ENCODE results near the gene TTLL11.

DNA sequence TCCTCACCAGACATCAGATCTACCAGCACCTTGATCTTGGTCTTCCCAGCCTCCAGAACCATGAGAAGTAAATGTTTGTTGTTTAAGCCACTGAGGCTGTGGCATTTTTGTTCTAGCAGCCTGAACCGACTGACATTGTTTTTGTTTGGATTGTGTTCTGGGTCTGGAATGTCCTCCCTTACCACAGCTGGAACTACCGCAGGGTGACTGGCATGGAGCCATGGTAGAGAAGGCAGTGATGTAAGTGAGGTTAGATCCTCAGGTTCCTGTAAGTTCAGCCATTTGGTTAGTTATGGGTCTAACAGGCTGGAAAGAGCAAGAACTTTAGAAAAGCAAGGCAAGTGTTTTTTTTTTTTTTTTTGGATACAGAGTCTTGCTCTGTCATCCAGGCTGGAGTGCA, 232.4 kb downstream of the TTLL11 start:
- TF ChIP-seq, protein P1, sequence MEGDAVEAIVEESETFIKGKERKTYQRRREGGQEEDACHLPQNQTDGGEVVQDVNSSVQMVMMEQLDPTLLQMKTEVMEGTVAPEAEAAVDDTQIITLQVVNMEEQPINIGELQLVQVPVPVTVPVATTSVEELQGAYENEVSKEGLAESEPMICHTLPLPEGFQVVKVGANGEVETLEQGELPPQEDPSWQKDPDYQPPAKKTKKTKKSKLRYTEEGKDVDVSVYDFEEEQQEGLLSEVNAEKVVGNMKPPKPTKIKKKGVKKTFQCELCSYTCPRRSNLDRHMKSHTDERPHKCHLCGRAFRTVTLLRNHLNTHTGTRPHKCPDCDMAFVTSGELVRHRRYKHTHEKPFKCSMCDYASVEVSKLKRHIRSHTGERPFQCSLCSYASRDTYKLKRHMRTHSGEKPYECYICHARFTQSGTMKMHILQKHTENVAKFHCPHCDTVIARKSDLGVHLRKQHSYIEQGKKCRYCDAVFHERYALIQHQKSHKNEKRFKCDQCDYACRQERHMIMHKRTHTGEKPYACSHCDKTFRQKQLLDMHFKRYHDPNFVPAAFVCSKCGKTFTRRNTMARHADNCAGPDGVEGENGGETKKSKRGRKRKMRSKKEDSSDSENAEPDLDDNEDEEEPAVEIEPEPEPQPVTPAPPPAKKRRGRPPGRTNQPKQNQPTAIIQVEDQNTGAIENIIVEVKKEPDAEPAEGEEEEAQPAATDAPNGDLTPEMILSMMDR (IDR thresholded peaks at IDR 0.05) = no peak
- TF ChIP-seq POLR2A (IDR thresholded peaks at IDR 0.05) = no peak

Data from transverse colon (tissue), 3 donors.